HG02610 (cell line): ENCODE measurements around the gene FASTK.

Experiments
- ATAC-seq: cut with Tn5 transposase; IDR thresholded peaks from one replicate; pipeline ENCODE4 v1.9.1; 2021; ENCODE audit warnings: mild to moderate bottlenecking, moderate library complexity; ENCODE audit not compliant: unreplicated experiment

Gene FASTK

GRCh38 chr7:151100921-151101320 is 20.3 kb upstream of the FASTK start:
- ATAC-seq, result no peak

- ATAC-seq, result no peak
Observed at GRCh38 chr7:151099486-151100211, 19.0 kb upstream of the FASTK start.

- ATAC-seq, result no peak
Observed at GRCh38 chr7:151095828-151096475, 15.3 kb upstream of the FASTK start.

- no peak for ATAC-seq
Observed at GRCh38 chr7:151095123-151095797, 14.7 kb upstream of the FASTK start.

- ATAC-seq, result no peak
Observed at GRCh38 chr7:151094675-151095074, 14.1 kb upstream of the FASTK start.

- ATAC-seq, result no peak
Observed at GRCh38 chr7:151093748-151094147, 13.1 kb upstream of the FASTK start.

GRCh38 chr7:151091988-151092387 is 11.4 kb upstream of the FASTK start:
- no peak for ATAC-seq

GRCh38 chr7:151091431-151091830 is 10.8 kb upstream of the FASTK start:
- ATAC-seq, result no peak

GRCh38 chr7:151091003-151091402 is 10.4 kb upstream of the FASTK start:
- ATAC-seq, result no peak

GRCh38 chr7:151089893-151090730 is 9.5 kb upstream of the FASTK start:
- no peak for ATAC-seq

- peak; percentile 32 for ATAC-seq
Observed at GRCh38 chr7:151088856-151089699, 8.5 kb upstream of the FASTK start.

- ATAC-seq, result no peak
Observed at GRCh38 chr7:151088019-151088855, 7.6 kb upstream of the FASTK start.

- ATAC-seq, result no peak
Observed at GRCh38 chr7:151087245-151088018, 6.8 kb upstream of the FASTK start.

GRCh38 chr7:151086802-151087244 is 6.2 kb upstream of the FASTK start:
- ATAC-seq, result no peak

- ATAC-seq, result peak; percentile 41
Observed at GRCh38 chr7:151085691-151086620, 5.3 kb upstream of the FASTK start, which contains the start of gene AGAP3. Gene AGAP3, plus strand, starts transcription at chr7:151086475. Its CDS starts 267 bp downstream, at chr7:151086742.

GRCh38 chr7:151085329-151085690 is 4.7 kb upstream of the FASTK start:
- ATAC-seq, result no peak

GRCh38 chr7:151083824-151084160 is 3.2 kb upstream of the FASTK start:
- no peak for ATAC-seq
